DND-41 (cell line): ENCODE results near the gene LRRC30.

ENCODE experiments used
- ATAC-seq: fragments of 200-7000 bp; cut with Tn5 transposase; 3 replicates; pipeline ENCODE4 v1.9.1; 2021; ENCODE audit warnings: low read depth; ENCODE audit not compliant: insufficient read depth
- DNase-seq: peaks from one replicate; pipeline ENCODE4 v3.0.0-alpha.2; 2020
- H2AFZ ChIP-seq: 2 replicates; pipeline ENCODE4 v1.6.0; 2012; ENCODE audit warnings: low read depth, low read length
- H3K27ac ChIP-seq: 2 replicates; pipeline ENCODE4 v1.5.1; 2012; ENCODE audit warnings: low read length, inconsistent platforms
- H3K27me3 ChIP-seq: fragments of 200-600 bp; sonication (generic); 2 replicates; pipeline ENCODE4 v1.6.0; 2012; ENCODE audit warnings: low read length, mild to moderate bottlenecking, inconsistent platforms; ENCODE audit not compliant: insufficient read depth, poor library complexity
- H3K36me3 ChIP-seq: 2 replicates; pipeline ENCODE4 v1.5.1; 2012; ENCODE audit warnings: low read length, inconsistent platforms; ENCODE audit not compliant: insufficient read depth
- H3K4me1 ChIP-seq: 2 replicates; pipeline ENCODE4 v1.5.1; 2012; ENCODE audit warnings: mild to moderate bottlenecking, low read length; ENCODE audit not compliant: insufficient read depth
- H3K4me2 ChIP-seq: 2 replicates; pipeline ENCODE4 v1.6.0; 2012; ENCODE audit warnings: mild to moderate bottlenecking, moderate library complexity, low read length, inconsistent platforms; ENCODE audit not compliant: insufficient read depth
- H3K4me3 ChIP-seq, 2 experiments: fragments of 200-600 bp in 1 of 2; shearing (Covaris generic) in 1 of 2; 2 replicates each; pipeline ENCODE4 v1.5.1; 2012 to 2016; ENCODE audit warnings: inconsistent platforms in 2 of 2, low read length in 2 of 2, mild to moderate bottlenecking in 2 of 2, low read depth in 1 of 2, moderate library complexity in 1 of 2
- H3K79me2 ChIP-seq: 2 replicates; pipeline ENCODE4 v1.6.0; 2012; ENCODE audit warnings: low read length, inconsistent platforms; ENCODE audit not compliant: insufficient read depth
- H3K9ac ChIP-seq: 2 replicates; pipeline ENCODE4 v1.6.0; 2012; ENCODE audit warnings: low read depth, mild to moderate bottlenecking, inconsistent platforms, low read length, moderate library complexity
- H3K9me3 ChIP-seq: 2 replicates; pipeline ENCODE4 v1.5.1; 2012; ENCODE audit warnings: low read length, moderate library complexity, mild to moderate bottlenecking, inconsistent platforms; ENCODE audit not compliant: insufficient read depth, severe bottlenecking
- H4K20me1 ChIP-seq: 2 replicates; pipeline ENCODE4 v1.6.0; 2012; ENCODE audit warnings: low read length; ENCODE audit not compliant: insufficient read depth
- CTCF ChIP-seq: IDR thresholded peaks from 2 replicates; pipeline ENCODE4 v1.5.1; 2012; ENCODE audit warnings: borderline replicate concordance, low read length, moderate library complexity, mild to moderate bottlenecking; ENCODE audit not compliant: poor library complexity, severe bottlenecking; ENCODE audit errors: extremely low read depth
- EZH2 ChIP-seq: IDR thresholded peaks from 3 replicates; pipeline ENCODE4 v1.6.1; 2012; ENCODE audit warnings: borderline replicate concordance, low read depth, mild to moderate bottlenecking, moderate library complexity, low read length, inconsistent platforms; ENCODE audit not compliant: severe bottlenecking

LRRC30 gene

DNA sequence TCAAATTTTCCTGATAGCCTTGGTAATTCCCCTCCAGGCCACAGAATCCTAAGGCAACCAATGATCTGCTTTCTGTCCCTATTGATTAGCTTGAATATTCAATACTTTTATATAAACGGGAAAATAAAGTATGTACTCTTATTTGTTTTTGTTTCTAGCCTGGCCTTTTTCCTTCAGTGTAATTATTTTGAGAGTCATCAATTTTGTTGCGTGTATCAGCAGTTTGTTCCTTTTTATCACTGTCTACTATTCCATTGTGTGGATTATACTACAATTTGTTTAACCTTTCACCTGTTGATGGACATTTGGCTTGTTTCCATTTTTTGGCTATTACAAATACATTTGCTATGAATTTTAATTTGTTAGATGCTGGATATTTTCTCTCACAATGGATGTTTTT lies 39.2 kb upstream of the LRRC30 start:
- Histone ChIP-seq H3K4me2 (no peak overlapping the region), H3K36me3 (no peaks in the 10 kb centered on the region), H4K20me1 (no peaks in the 10 kb centered on the region), H3K4me3 (no peak overlapping the region), H3K27ac (no peak overlapping the region), H3K9me3 (no peaks in the 10 kb centered on the region), H3K27me3 (no peaks in the 10 kb centered on the region), H2AFZ (no peak overlapping the region), H3K4me1 (no peaks in the 10 kb centered on the region), H3K9ac (no peak overlapping the region), H3K79me2 (no peaks in the 10 kb centered on the region)
- DNase-seq (no peak), ATAC-seq (no peak)
- TF ChIP-seq EZH2, result no peak
- no peak for TF ChIP-seq CTCF

DNA sequence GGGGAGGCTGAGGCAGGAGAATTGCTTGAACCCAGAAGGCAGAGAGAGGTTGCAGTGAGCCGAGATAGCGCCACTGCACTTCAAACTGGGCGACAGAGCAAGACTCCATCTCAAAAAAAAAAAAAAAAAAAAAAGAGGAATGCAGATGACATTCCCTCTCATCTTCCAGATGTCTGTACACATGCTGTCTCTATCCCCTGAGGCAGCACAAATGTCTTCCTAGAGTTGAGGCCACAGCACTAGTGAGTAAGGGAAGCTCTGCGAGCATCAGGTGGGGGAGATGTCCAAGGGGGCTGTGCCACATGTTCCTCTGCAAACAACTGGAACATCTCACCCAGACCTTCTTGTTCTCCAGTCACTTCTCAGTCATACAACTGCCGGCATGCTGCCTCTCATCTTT lies 35.6 kb upstream of the LRRC30 start:
- Histone ChIP-seq H3K27ac (no peak overlapping the region), H3K27me3 (no peaks in the 10 kb centered on the region), H2AFZ (no peak overlapping the region), H3K79me2 (no peaks in the 10 kb centered on the region), H3K4me3 (no peak overlapping the region), H3K36me3 (no peaks in the 10 kb centered on the region), H4K20me1 (no peaks in the 10 kb centered on the region), H3K9ac (no peak overlapping the region), H3K4me1 (no peaks in the 10 kb centered on the region), H3K4me2 (no peak overlapping the region), H3K9me3 (no peaks in the 10 kb centered on the region)
- TF ChIP-seq CTCF, result no peak
- no peak for TF ChIP-seq EZH2
- ATAC-seq (no peak), DNase-seq (no peak)

DNA sequence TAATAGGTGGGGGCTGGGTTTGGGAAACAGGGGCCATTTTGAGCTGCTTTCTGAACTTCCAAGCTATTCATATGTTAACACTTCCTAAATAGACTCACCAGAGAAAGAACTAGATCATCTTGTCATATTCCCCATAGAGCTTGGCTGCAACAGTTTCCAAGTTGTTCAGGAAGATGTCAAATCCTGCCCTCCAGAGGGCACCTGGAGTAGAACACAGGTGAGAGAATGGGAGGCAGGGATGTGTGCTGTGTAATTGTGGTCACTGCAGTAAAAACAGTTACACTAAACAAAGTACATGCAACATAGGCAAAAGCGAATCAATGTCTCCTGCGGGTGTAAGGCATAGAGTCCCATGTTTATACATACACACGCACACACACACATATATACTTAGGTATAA lies 34.5 kb upstream of the LRRC30 start:
- ATAC-seq, result no peak
- Histone ChIP-seq H3K4me3 (no peak overlapping the region), H3K27me3 (no peaks in the 10 kb centered on the region), H3K9ac (no peak overlapping the region), H4K20me1 (no peaks in the 10 kb centered on the region), H2AFZ (no peak overlapping the region), H3K36me3 (no peaks in the 10 kb centered on the region), H3K27ac (no peak overlapping the region), H3K4me2 (no peak overlapping the region), H3K9me3 (no peaks in the 10 kb centered on the region), H3K4me1 (no peaks in the 10 kb centered on the region), H3K79me2 (no peaks in the 10 kb centered on the region)
- TF ChIP-seq CTCF, result no peak
- no peak for TF ChIP-seq EZH2
- no peak for DNase-seq

- H3K27ac ChIP-seq, result no peak overlapping the region
- no peaks in the 10 kb centered on the region for H3K36me3 ChIP-seq
- H3K27me3 ChIP-seq, result no peaks in the 10 kb centered on the region
- H3K4me1 ChIP-seq, result no peaks in the 10 kb centered on the region
- H2AFZ ChIP-seq, result no peak overlapping the region
- no peaks in the 10 kb centered on the region for H3K9me3 ChIP-seq
- DNase-seq, result no peak
- no peak overlapping the region for H3K4me3 ChIP-seq
- H3K4me2 ChIP-seq, result no peak overlapping the region
- no peak overlapping the region for H3K9ac ChIP-seq
- TF ChIP-seq CTCF (no peak), EZH2 (no peak)
- no peak for ATAC-seq
- H4K20me1 ChIP-seq, result no peaks in the 10 kb centered on the region
- no peaks in the 10 kb centered on the region for H3K79me2 ChIP-seq
These were observed 33.0 kb upstream of the LRRC30 start for GRCh38 chr18:7197854-7198253.
